Fibroblast of gingiva (primary cell): ENCODE data around the gene DACT2.

ENCODE experiments used
- DNase-seq: peaks from one replicate; pipeline ENCODE4 v3.0.0-alpha.2; 2011; ENCODE audit warnings: low read depth

Gene DACT2

GRCh38 chr6:168263351-168263905, 56.1 kb downstream of the DACT2 start:
- DNase-seq = no peak

- DNase-seq = no peak
These were observed 58.3 kb downstream of the DACT2 start for GRCh38 chr6:168261234-168261633.

GRCh38 chr6:168260420-168260987, 59.1 kb downstream of the DACT2 start:
- no peak for DNase-seq

- no peak for DNase-seq
These were observed 60.8 kb downstream of the DACT2 start for GRCh38 chr6:168258795-168259194.

GRCh38 chr6:168256940-168257339, 62.6 kb downstream of the DACT2 start:
- no peak for DNase-seq
